HG02981 (cell line): ENCODE measurements around the gene DNER.
"Not testable (repeated sequence)": the region's sequence is repeated elsewhere in the genome, so short reads cannot be mapped to it uniquely, and the experiment has no call there.

Experiments
- ATAC-seq: cut with Tn5 transposase; IDR thresholded peaks from one replicate; pipeline ENCODE4 v1.9.1; 2021; ENCODE audit warnings: mild to moderate bottlenecking, moderate library complexity; ENCODE audit not compliant: unreplicated experiment

Gene DNER

DNA sequence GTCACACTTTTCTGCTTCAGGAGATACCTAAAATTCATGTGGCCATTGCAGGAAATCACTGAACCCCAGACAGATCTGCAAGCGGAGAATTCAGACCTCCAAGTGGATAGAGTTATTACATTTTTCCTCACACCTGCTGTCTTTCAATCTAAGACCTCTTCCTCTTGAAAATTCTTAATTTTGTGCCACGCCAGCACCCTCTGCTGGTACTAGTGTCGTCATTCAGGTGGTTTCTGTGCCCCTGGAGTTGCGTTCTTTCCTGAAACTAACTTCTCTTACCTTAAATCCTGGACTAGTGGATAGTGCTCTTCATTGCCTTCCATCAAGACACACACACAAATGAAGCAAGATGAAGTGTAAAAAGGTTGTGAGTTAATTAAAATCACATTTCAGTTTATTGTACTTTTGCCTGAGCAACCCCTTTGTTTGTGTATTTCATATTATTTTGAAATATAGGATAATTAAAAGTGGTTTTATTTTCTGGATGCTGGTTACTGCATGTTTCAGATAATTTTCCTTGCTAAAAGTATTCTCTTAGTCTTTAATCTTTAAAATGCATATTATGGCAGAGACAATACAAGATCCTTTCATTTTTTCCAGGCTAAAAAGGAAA lies 1.6 kb upstream of the DNER start:
- no peak for ATAC-seq

DNA sequence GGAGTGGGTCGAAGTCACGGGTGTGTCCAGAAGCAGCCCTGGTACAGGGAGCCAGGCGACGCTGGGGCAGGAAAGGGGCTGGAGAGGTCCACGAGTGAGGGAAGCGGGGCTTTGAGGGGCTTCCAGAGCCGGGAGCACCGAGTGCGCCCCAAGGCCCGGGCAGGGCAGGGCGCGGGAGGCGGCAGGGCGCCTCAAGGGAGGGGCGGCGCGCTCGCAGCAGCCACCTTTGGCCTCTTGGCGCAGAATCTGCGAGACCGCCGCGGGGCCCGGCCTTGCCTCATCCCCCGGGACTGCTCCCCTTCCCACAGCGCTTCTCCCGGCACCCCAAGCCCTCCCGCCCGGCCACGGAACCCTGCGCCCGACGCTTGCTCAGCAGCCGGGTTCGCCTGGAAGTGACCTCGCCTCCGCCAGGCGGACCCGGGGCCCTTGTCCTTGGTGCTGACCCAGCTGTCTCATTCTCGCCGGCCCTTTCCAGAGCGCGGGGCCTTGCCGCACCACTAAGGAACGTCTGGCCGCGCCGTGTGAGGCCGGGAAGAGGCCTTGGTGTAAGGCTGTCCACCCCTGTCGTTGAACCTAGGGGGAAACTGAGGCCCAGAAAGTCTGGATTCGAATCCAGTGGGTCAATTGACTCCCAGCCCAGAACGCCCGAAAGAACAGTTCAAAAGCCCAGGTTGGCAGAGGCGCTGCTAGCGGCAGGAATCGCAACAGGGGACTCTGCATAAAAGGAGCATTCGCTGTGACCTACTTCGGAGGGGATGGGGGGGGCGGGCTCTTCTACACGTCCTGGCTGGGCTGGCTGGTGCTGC lies 584 bp upstream of the DNER start:
- peak; percentile 31 for ATAC-seq

DNA sequence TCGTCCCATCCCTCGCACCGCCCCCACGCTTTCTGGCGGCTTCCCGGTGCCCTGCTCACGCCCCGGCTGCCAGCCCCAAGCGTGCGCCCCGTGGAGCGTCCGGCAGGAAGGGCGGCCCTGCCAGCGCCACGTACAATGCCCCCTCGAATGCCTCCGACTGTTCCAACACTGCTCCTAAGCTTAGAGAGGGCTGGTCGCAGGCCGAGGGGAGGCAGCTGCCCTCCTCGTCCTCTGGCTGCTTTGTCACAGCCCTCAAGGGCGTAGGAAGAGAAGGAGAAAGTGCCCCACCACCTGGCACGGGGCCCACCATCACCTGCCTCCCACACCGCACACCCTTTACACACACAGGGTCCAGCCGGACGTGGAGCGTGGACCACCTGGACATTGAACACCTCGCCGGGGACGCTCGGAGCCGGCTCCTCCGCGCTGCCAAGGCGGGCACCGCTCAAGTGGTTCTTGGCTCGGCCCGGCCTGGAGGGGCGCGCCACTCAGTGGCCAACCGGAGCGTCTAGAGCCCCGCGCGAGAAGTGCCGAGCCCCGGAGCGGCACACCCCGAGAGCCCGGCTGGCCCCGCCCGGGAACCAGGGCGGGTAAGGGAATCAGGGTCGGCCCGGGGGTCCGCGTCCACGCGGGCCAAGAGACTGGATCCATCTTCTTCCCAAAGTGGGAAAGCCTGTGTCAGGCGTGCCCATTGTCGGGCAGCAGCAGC lies 830 bp downstream of the DNER start:
- ATAC-seq = peak; percentile 32

DNA sequence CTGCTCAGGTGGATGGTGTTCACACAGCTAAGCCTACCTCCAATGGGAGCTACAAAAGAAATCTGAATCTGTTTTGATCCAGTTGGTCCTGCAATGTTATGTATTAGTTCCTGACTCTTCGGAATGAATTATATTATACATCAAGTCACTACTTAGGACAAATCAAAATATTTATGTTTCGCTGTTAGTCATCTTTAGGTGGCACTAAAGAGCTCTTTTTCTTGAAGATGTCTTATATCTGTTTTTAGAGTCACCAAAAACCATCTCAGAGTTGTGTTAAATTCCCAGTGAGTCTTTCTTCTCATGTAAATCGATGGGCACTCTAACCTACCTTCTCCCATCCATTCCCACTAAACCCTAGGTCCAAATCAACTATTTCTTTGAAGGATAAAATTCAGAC lies 2.2 kb downstream of the DNER start:
- ATAC-seq = no peak

DNA sequence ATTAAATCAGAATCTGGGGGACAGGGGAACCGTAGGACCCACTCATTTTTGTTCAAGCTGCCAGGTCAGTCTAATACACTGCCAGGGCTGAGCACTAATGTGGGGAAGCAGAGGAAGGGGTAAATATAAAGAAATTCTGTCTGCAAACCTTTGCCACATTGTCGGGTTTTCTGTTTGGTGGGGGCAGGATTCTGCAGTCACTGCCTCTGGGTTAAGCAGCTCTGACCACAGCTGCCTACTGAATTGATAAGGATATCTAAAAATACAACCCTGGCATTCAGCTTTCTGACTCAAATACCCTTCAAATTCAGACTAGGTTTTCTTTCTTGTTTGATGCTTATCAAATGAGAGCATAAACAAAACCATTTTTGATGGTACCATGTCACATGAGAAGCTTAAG lies 6.0 kb downstream of the DNER start:
- no peak for ATAC-seq

DNA sequence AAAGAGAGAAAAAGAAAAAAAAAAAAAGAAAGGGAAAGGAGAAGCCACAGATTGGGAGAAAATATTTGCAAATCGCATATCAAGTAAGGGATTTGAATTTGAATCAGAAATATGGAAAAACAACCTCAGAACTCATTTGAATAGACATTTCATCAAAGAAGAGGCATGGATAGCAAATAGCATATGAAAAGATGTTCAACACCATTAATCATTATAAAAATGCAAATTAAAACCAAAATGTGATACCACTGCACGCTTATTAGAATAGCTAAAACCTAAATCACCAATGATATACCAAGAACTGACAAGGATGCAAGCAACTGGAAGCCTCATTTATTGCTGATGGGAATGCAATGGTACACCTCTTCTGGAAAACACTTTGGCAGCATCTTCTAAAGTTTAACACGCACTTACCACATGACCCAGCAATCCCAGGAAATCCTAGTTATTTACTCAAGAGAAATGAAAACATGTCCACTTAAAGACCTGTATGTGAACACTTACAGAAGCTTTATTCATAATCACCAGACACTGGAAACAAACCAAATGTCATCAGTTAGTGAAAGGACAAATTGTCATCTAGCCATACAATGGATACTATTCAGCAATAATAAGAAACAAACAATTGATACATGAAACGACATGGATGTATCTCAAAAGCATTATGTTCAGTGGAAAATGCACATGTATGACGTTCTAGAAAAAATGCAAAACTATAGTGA lies 10.3 kb downstream of the DNER start:
- ATAC-seq = no peak

DNA sequence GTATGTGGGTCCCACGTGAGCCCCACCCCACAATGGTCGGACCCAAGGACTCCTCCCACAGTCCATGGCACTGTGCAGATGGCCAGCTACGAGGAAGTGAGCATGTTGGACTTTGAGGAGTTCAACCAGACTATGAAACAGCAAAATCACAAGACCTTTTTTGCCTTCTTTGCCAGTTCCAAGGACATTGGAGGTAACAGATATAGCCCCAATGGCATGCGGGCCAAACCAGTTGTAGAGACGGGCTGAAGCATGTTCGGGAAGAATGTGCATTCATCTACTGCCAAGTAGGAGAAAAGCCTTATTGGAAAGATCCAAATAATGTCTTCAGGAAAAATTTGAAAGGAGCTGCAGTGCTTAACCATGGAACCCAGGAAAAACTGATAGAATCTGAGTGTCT lies 12.6 kb downstream of the DNER start:
- ATAC-seq = no peak

DNA sequence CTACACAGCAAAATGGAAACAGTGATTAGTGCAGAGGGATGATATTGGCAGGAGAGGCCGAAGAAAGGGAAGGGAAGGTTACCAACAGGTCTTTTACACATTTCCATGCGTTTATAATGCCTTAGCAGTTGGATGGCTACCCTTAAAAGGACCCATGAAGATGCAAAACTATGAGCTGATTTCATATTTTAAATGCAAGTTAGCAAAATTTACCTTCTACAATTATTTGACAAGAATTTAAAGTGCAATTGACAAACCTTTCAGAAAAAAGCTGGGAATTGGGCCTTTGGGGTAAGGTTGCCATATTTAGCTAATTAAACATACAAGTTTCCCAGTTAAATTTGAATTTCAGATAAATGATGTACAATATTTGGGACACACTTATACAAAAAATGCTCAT lies 13.3 kb downstream of the DNER start:
- ATAC-seq = no peak

DNA sequence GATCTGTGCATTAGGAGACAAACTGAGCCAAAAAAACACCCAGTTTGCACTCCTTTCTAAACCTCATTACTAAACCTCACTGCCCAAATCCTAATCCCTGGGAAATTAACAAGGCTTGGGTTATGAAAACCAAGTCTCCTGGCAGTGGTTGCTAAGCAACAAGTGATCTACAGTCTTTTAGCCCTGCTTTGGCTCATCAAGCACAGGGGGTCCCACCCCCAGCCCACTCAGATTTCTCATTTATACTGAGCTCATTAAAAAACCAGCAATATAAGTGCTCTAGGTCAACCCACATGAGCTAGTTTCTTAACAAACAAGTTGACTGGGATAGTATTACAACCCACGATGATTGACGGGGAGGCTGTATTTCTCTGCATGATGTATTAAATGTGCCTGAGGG lies 18.4 kb downstream of the DNER start:
- ATAC-seq = no peak

DNA sequence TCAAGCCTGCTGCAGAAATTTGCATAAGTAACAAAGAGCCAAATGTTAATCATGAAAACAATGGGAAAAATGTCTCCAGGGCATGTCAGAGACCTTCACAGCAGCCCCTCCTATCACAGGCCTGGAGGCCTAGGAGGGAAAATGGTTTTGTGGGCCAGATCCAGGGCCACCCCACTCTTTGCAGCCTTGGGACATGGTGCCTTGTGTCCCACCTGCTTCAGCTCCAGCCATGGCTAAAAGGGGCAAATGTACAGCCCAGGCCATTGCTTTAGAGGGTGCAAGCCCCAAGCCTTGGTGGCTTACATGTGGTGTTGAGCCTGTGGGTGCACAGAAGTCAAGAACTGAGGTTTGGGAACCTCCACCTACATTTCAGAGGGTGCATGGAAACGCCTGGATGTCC lies 20.5 kb downstream of the DNER start:
- not testable (repeated sequence) for ATAC-seq

DNA sequence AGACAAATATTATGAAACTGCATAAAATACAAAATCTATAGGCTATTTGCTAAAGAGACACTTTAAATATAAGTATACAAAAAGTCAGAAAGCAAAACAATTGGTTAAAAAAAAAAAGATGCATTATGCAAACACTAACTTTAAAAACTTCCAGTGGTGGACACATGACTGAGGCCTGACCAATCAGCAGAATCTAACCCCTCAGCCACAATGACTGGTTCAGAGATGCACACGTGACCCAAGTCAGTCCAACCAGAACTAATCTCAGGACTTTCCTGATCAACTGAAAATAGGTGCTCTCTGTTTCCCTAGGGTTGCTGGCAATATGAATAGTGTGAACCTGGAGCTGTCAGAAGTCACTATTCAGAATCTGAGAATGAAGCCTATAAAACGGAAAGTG lies 22.7 kb downstream of the DNER start:
- no peak for ATAC-seq

DNA sequence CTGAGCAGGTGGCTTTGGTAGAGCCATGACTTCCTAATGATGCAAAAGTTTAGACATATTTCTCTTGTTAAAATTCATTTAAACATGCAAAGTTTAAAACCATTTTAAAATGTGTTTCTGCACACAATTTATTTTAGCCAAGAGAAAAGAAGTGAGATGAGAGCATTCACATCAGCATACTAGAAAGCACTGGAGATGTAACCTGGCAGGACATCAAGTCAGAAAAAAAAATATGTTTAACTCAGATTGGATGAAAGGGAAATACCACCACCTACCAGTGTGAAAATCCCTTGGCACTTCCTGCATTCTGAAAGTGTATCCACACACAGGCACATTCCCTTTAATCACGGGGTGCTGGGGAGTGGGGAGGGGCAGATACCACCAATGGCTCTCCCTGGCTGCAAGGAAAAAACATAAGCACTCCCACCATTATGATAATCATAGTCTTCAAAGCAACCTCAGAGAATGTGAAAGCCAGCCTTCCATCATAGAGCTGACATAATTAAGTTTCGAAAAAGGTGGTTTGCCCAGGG lies 25.0 kb downstream of the DNER start:
- no peak for ATAC-seq

DNA sequence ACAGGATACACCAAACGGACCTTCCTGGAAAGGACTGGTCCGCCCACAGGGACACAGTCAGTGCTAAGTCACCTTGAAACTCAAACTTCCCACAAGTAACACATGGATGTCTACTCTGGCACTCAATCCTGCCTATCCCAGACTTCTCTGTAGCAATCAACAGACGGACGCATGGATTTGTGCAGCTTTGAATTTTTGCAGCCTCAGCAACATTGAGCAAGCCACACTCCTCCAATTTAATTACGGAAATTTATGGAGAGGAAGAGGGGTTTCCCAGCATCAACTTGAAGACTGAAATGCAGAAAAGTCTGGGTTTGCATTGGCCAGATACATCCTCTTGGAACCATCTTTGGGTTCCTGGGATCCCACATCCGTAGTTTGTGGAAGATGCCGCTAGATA lies 26.2 kb downstream of the DNER start:
- ATAC-seq = no peak

DNA sequence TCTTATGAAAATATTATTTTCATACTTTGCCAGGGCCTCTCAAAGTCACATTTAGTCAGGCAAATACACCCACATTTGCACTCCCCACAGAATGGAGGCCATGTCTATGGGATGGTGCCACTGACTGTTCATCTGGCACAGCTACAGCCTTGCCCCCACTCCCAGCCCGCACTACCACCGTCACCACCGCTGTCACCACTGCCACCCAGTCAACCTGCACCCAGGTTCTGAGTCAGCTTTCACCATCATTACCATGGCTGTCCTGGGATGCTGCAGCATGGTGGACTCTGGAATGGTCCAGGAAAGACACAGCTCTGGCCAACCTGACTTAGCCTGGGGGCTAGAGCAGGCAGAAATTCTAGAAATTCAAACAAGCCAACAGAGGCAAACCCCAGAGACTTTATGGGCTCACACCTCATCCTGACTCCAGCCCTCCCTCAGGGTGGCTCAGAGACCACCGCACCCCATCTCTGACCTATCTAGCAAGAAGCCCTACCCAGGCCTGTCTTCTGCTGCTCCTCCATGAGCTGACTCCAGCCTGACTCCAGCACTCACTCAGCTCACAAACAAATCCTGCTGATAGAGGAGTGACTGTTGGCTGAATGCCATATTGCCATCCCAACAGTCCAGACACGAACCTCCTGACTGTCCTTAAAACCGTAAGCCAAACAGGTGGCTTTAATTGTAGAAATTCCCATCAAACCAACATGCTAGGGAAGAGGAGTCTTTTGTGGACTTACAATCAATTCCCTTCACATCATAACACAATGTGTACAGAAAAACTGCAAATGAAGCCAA lies 28.0 kb downstream of the DNER start:
- ATAC-seq = no peak

DNA sequence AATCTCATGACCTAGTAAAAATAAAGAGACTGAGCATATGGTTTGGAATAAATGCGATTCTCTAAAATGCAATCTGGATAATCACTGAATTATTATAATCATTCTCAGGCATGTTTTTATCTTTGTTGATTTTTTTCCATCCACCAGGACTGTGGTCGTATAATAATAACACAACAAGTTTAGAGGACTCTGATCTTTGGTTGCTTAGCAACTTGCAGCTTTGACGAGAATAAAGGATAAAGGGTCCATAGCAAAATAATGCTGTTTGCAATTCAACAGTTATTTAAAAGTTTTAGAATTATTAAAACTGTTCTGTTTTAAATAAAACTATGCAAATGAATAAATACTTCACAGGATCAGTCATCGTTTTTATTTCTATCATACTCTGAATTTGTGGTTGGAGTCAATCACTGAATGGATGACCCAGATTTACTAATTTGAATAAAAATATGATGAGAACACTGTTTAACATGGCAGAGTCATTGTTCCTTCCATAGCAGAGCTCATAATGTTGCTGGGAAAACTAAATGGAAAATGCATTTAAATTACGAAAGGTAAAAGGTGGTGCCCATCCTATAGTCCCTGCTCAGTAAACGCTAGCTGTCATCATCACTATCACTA lies 29.3 kb downstream of the DNER start:
- ATAC-seq = no peak

DNA sequence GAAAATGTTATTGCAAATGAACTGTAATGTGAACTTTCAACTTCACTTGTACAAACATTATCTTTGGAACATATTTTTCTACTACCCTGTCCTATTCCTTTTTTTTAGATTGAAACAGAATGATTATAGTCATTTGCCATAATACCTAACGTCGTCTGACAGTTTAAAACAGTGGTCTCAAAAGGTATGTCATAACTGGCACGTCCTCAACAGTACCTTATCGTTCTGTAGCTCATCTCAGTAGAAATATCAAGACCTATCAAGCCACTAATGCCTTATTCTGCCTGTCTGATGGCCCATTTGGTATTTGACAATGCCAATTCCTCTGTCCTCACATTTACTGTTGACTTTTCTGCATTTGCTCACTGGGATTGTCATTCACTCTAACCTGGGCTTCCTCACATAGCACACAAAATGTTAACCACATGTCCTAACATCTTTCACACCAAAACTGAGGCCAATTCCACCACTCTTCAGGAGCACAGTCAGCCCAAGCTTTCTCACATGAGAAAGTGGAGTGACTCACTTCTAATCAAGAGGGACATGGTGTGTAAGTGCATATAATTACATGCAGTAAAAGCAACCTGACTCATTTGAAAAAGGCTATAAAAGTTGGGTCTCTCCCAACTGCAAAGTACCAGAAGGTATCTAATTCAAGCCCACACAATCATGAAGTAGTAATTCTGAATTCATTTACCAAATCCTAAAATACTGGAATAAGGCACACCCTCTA lies 34.8 kb downstream of the DNER start:
- ATAC-seq = no peak

DNA sequence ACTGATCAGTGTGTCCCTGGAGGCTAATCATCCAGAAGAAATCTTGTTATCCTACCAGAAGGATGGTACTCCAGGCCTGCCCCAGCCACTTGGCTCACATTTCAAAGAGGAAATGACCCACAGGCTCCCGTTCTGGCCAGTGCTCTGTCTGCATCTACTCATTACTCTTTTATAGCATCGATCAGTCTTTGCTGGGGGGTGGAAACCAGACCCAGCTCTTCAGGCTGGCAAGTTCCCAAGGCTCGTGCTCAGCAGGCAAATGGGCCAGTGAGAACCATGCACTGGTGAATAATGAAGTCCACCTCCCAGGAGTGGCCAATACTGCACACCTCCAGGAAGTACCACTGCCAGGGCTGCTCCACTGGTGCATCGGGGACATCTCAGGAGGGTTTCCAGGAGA lies 38.8 kb downstream of the DNER start:
- no peak for ATAC-seq

DNA sequence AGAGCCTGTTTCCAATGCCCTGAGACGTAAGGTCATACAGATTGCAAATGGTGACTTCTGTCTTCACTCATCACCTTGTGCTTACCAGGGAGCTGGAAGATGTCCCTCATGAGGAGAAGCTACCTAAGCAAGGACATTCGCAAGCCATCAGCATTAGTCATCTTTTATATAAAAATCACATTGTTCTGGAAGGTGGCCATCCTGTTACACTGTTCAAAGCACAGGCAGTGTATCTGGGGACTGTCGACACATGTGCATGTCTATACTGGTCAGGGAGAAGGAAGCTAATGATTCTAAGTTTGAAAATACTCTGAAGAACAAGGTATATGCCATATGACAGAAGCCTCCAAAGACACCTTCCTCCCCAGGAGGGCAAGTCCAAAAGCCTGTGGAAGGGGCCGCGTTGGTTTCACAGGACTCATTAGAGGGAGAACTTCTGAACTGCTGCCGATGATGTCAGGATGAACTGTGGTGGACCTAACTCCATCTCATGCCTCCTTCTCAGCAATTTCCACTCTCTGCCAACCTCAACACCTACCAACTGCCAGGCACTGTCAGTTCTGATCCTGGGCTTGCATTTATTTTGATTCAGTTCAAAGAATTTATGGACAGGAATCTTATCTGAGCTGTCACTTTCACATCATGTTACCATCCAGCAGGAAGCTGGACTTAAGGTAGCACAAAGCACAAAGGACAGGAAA lies 39.4 kb downstream of the DNER start:
- ATAC-seq = no peak

DNA sequence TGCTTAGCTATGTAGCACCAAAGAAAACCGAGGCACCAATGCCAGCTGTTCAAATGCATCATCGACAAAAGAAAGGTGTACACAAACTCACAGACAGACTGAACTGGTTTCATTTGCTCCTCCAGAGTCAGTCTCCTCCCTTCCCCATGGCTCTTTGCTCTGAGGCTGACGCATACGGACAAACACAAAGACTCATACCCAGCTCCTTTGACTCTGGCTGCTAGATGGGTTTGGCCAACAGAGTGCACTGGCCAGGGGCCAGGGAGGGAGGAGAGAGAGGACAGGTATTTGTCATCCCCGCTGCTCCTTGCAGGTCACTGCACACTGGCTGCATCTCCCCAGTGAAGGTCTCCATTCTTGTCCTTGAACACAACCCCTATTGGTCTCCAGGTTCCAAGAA lies 40.7 kb downstream of the DNER start:
- no peak for ATAC-seq
